HG03575 (cell line): ENCODE measurements around the gene DNPH1.

Experiments
- ATAC-seq: cut with Tn5 transposase; IDR thresholded peaks from one replicate; pipeline ENCODE4 v1.9.1; 2021; ENCODE audit not compliant: unreplicated experiment, insufficient number of reproducible peaks, low FRiP score; ENCODE audit errors: extremely low read depth

Gene DNPH1

DNA sequence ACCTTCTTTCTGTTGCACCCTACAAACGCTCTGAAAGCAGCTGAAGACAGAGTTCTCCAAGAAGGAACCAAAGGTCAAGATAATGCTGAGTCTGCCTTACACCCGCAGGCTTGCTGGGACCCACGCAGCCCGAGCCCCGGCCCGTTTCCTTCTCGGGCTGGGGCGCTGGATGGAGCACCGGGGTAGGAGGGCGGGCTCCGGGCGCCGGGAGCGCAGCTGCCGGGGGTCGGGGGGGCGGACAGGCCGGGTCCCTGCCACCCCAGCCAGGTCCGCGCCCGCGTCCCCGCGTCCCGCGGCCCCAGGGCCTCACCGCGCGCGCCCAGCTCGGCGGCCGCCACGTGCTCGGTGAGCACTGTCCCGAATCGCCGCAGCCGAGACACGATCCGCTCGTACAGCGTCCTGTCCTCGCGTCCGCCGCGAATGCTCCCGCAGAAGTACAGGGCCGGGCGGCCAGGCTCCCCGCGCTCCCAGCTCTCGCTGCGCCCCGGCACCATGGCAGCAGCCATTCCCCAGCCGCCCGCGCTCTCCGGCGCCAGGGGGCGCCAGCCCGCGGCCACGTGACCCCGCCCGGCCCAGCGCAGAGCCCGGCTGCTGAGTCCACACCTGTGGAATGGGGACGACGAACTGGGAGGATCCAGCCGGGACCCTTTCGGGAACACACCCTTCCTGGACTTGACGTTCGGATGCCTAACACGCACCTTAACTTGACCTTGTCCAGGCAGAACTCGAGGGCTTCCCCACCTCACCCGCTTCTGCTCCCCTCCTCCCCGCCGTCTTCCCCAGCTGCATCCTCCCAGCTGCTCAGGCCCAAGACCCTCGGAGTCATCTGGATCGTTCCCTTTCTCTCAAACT, at the start of gene DNPH1:
DNPH1 (minus strand) TSS at position 531 of the 852 bp plus-strand sequence; CDS start at position 506, 25 bp downstream.
- ATAC-seq = no peak

- no peak for ATAC-seq
Measured at GRCh38 chr6:43278524-43279078, 49.3 kb upstream of the DNPH1 start.

- no peak for ATAC-seq
Measured at GRCh38 chr6:43277643-43278523, 48.6 kb upstream of the DNPH1 start.

- ATAC-seq = no peak
Measured at GRCh38 chr6:43277306-43277642, 48.0 kb upstream of the DNPH1 start.

GRCh38 chr6:43276577-43277305, 47.5 kb upstream of the DNPH1 start:
- ATAC-seq = no peak

- no peak for ATAC-seq
Measured at GRCh38 chr6:43275801-43276576, 46.7 kb upstream of the DNPH1 start.

- ATAC-seq = no peak
Measured at GRCh38 chr6:43274916-43275597, 45.8 kb upstream of the DNPH1 start.

DNA sequence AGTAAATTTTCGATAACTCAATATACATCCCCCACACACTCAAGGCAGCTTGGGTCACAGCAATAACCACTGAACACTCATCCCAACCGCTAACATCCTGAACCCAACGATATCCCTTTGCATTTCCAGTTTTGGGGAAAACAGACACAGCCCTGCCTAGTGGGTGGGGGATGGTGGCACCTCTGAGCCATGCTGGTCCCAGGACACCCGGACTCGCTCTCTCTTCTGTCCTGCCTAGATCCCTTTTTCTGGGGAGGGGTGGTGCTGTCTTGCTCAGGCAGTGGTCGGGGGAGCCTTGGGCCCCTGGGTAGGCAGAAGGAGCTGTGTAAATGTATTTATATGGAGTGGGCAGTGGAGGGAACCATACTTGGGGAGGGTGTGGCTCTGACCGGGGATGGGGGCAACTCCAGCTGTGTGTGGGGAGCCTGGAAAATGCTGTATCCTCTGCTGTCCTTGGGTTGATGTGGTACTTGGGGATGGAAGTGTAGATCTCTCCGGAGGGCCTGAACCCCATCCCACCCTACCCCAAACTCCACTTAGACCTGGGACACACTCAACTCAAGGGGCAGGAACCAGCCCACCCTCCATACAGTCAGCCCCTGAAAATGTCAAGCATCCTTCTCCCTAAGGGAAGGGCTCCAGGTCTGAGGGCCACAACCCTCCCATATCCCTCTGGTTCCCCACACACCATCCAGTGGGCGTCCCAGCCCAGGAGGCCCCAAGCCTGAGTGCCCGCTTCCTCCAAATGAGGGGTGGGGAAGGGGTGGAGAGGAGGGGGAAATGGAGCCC, 45.0 kb upstream of the DNPH1 start:
- ATAC-seq = no peak

DNA sequence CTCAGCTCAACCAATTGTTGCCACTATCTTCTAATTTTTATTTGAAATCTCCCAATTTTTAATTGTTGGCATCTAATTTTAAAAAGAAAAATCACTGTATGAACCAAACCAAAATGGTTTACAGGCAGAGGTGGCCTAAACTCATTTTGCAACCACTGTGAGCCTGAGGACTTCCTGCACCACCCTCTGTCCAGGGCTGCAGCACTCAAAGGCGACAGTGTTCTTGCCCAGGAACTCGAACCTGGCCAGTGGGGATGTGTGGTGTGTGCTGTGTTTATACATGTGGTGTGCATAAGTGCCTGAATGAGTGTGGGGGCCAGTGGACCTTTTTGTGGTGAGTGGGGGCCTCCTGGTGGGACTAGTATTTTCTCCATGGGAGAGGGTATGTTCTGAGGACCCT, 44.4 kb upstream of the DNPH1 start:
- no peak for ATAC-seq

DNA sequence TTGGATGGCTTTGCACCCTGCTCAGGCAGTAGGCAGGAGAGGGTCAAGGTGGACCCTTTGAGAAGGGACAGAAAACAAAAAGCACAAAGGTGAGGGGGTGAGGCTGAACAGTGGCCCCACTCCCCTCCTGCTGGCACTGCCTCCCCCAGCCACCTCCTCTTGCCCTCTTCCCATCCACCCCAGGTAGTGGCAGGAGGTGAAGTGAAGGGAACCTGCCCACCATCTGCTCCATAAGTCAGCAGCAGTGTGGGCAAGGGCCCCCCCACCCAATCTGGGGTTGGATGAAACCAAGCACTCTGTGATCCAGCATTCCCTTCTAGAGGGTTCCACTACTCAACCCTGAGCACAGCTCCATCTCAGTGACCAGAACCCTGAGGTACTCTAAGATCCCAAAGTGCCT, 42.7 kb upstream of the DNPH1 start:
- ATAC-seq = no peak

DNA sequence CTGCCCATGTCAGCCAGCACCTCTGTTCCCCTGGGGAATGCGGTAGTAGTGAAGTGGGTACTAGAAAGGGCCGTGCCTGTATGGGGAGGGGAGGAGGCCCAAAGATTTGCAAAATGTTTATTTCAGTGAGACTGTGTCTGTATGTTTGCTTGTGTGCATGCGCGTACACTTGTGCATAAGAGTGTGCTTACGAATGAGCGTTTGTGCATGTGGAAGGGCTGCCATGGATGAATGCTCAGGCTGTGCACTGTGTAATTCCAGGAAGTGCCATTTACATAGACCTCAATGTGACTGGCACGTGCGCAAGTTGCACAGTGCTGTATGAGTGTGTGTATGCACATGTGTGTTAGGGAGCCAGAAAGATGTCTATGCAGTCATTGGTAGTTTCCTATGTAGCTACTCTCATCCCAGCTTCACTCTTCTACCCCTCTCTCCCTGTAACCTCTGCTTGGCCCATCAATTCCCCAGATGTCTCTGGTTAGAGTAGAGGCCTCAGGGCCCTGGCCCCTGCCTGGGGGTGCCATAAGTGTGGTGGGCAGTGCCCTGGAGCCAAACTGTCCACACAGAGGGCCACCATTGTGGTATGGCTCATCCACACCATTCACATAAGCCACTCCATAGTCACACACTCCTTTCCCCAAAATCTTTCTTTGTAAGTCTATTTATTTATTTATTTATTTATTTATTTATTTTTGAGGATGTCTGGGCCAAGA, 42.0 kb upstream of the DNPH1 start:
- ATAC-seq = no peak

DNA sequence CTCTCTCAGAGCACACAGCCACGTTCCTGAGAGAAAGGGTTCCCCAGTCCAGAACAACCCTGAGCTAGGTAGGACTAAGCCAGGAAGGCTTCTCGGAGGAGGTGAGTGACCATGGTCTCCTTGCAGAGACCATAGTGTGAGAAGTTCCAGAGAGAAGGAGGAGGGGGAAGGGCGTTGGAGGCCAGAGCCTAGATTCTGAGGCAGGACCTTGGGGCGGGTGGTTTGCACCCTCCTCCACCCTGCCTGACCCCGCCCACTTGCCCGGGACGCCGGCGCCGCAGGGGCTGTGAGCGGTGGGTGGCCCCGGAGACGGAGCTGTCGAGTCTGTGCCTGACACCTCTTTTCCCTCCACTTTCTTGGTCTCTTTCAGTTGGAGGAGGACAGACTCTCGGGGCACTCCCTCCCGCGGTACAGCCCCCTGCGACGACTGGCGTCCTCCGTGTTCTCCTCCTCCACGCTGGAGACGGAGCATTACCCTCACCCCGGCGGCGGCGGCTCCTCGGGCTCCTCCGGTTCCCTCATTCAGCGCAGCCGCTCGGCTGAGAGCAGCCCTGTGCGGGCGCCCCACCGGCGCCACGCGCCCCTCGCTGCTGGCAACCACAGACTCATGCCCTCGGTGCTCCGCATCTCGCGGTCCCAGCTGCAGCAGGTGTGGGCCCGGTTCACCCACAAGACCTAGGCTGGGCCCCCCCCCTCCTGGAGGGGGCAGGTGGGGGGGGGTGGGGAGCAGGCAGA, 40.2 kb upstream of the DNPH1 start:
- ATAC-seq = no peak

GRCh38 chr6:43268782-43269272, 39.5 kb upstream of the DNPH1 start:
- no peak for ATAC-seq

DNA sequence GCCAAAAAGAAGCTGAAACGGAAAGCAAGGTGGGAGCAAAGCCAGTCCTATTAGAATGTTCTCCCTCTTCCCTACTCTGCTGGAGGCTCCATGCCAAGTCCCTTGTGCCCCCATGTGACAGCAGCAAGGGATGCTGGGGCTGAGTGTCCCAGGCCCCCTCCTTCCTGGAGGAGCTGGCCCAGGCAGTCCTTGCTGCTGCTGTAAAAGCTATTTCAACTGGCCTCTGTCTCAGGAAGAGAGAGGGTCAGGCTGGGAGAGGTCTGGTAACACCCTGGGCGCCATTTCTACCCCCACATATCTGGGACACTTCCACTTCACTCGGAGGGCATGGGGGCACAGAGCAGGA, 39.0 kb upstream of the DNPH1 start:
- no peak for ATAC-seq

- ATAC-seq = no peak
Measured at GRCh38 chr6:43267619-43268354, 38.5 kb upstream of the DNPH1 start.
